MM.1S (cell line): Measurements from ENCODE around the gene GNAQ.

Experiments used
- DNase-seq: peaks from one replicate; pipeline ENCODE4 v3.0.0-alpha.2; 2015
- H2AFZ ChIP-seq: fragments of 300-600 bp; sonication (generic); 2 replicates; pipeline ENCODE4 v1.6.0; 2016; ENCODE audit warnings: antibody characterized with exemption, low read length
- H3F3A ChIP-seq: fragments of 300-600 bp; sonication (generic); 2 replicates; pipeline ENCODE4 v1.6.1; 2016; ENCODE audit warnings: mild to moderate bottlenecking, antibody characterized with exemption, low read length, moderate library complexity, mixed read lengths; ENCODE audit not compliant: insufficient read depth
- H3K27ac ChIP-seq: fragments of 300-600 bp; sonication (generic); 2 replicates; pipeline ENCODE4 v1.5.1; 2016; ENCODE audit warnings: mild to moderate bottlenecking, low read length
- H3K27me3 ChIP-seq: fragments of 300-600 bp; sonication (generic); replicated peaks from 2 replicates; pipeline ENCODE4 v1.6.0; 2016; ENCODE audit warnings: low read length; ENCODE audit not compliant: insufficient read depth
- H3K36me3 ChIP-seq: fragments of 300-600 bp; sonication (generic); replicated peaks from 2 replicates; pipeline ENCODE4 v1.6.1; 2016; ENCODE audit warnings: mild to moderate bottlenecking, low read length, mixed read lengths; ENCODE audit not compliant: insufficient read depth
- H3K4me1 ChIP-seq: fragments of 300-600 bp; sonication (generic); 2 replicates; pipeline ENCODE4 v1.6.1; 2016; ENCODE audit warnings: low read length, mixed read lengths
- H3K4me2 ChIP-seq: fragments of 300-600 bp; sonication (generic); 2 replicates; pipeline ENCODE4 v1.6.0; 2016; ENCODE audit warnings: low read depth, low read length
- H3K4me3 ChIP-seq: fragments of 300-600 bp; sonication (generic); 2 replicates; pipeline ENCODE4 v1.5.1; 2016; ENCODE audit warnings: low read length, mixed read lengths
- H3K79me2 ChIP-seq: fragments of 300-600 bp; sonication (generic); 2 replicates; pipeline ENCODE4 v1.6.1; 2016; ENCODE audit warnings: mixed run types, low read length, mixed read lengths
- H3K9ac ChIP-seq: fragments of 300-600 bp; sonication (generic); 2 replicates; pipeline ENCODE4 v1.6.1; 2016; ENCODE audit warnings: low read length, mixed read lengths
- H3K9me2 ChIP-seq: fragments of 300-600 bp; sonication (generic); replicated peaks from 2 replicates; pipeline ENCODE4 v1.6.1; 2016; ENCODE audit warnings: mild to moderate bottlenecking, low read length, mixed read lengths; ENCODE audit not compliant: insufficient read depth
- H3K9me3 ChIP-seq: fragments of 300-600 bp; sonication (generic); replicated peaks from 2 replicates; pipeline ENCODE4 v1.6.1; 2016; ENCODE audit warnings: mild to moderate bottlenecking, low read length, mixed read lengths; ENCODE audit not compliant: insufficient read depth
- H4K20me1 ChIP-seq: fragments of 300-600 bp; sonication (generic); 2 replicates; pipeline ENCODE4 v1.6.1; 2016; ENCODE audit warnings: mild to moderate bottlenecking, low read length, moderate library complexity, mixed read lengths; ENCODE audit not compliant: insufficient read depth
- EZH2 ChIP-seq: fragments of 300-600 bp; sonication (generic); optimal IDR thresholded peaks from 2 replicates; pipeline ENCODE3; 2017; ENCODE audit warnings: low read depth, mild to moderate bottlenecking, antibody characterized with exemption, low read length, mixed read lengths
- EZH2phosphoT487 ChIP-seq: fragments of 300-600 bp; sonication (generic); IDR thresholded peaks from 2 replicates; pipeline ENCODE4 v1.6.1; 2018; ENCODE audit warnings: antibody characterized with exemption, low read length
- TF ChIP-seq, protein P1 (sequence below): fragments of 300-600 bp; sonication (generic); IDR thresholded peaks from 2 replicates; pipeline ENCODE4 v1.5.1; 2016; ENCODE audit warnings: antibody characterized with exemption, low read length, mixed read lengths

The GNAQ gene

DNA sequence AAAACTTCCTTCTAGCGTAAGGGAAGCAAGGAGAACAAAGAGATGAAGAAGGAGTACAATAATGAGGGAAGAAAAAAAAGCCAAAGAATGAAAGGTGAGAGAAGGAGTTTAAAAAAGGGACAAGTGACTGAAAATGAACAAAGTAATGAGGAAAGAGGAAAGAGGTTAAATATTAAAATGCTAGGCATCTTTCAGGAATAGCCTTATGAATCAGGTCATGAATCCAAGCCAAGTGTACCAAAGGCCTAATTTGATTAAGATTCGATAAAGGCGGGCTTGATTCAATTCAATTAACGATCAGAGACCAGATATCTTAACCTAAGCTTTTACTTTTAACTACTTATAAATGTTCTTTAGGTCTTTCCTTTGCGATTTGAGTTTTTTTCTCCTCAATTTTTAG, 241.7 kb downstream of the GNAQ start:
- Histone ChIP-seq H3F3A (no peaks in the 10 kb centered on the region), H3K9ac (no peak overlapping the region), H3K36me3 (no peaks in the 10 kb centered on the region), H3K4me1 (no peaks in the 10 kb centered on the region), H3K4me3 (no peak overlapping the region), H4K20me1 (no peaks in the 10 kb centered on the region), H3K27ac (no peak overlapping the region), H3K27me3 (no peaks in the 10 kb centered on the region), H3K79me2 (no peaks in the 10 kb centered on the region), H3K9me3 (no peaks in the 10 kb centered on the region), H3K4me2 (no peak overlapping the region), H2AFZ (no peak overlapping the region), H3K9me2 (no peaks in the 10 kb centered on the region)
- TF ChIP-seq, protein P1, sequence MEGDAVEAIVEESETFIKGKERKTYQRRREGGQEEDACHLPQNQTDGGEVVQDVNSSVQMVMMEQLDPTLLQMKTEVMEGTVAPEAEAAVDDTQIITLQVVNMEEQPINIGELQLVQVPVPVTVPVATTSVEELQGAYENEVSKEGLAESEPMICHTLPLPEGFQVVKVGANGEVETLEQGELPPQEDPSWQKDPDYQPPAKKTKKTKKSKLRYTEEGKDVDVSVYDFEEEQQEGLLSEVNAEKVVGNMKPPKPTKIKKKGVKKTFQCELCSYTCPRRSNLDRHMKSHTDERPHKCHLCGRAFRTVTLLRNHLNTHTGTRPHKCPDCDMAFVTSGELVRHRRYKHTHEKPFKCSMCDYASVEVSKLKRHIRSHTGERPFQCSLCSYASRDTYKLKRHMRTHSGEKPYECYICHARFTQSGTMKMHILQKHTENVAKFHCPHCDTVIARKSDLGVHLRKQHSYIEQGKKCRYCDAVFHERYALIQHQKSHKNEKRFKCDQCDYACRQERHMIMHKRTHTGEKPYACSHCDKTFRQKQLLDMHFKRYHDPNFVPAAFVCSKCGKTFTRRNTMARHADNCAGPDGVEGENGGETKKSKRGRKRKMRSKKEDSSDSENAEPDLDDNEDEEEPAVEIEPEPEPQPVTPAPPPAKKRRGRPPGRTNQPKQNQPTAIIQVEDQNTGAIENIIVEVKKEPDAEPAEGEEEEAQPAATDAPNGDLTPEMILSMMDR: no peak
- TF ChIP-seq EZH2phosphoT487 (no peak), EZH2 (no peak)
- no peak for DNase-seq

DNA sequence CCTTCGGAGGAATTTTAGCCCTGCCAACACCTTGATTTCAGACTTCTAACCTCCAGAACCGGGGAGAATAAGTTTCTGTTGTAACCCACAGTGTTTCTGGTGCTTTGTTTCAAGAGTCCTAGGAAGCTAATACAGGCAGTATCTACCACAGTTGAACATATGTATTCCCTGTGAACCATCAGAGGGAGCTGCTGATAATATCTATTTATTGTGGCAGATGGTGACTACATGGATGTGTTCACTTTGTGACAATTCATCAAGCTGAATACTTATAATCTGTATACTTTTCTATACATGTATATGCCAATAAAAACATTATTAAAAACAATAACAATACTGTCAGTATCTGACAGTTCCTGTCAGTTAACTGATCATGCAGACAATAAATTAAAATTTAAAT, 246.3 kb downstream of the GNAQ start:
- Histone ChIP-seq H3K9me3 (no peaks in the 10 kb centered on the region), H3K36me3 (no peaks in the 10 kb centered on the region), H3K79me2 (no peaks in the 10 kb centered on the region), H3K4me3 (no peak overlapping the region), H3K9me2 (no peaks in the 10 kb centered on the region), H2AFZ (no peak overlapping the region), H3F3A (no peaks in the 10 kb centered on the region), H3K4me1 (no peaks in the 10 kb centered on the region), H3K4me2 (no peak overlapping the region), H3K27me3 (no peaks in the 10 kb centered on the region), H4K20me1 (no peaks in the 10 kb centered on the region), H3K9ac (no peak overlapping the region), H3K27ac (no peak overlapping the region)
- no peak for DNase-seq
- TF ChIP-seq EZH2phosphoT487: no peak
- TF ChIP-seq EZH2: no peak
- TF ChIP-seq, protein P1: no peak

DNA sequence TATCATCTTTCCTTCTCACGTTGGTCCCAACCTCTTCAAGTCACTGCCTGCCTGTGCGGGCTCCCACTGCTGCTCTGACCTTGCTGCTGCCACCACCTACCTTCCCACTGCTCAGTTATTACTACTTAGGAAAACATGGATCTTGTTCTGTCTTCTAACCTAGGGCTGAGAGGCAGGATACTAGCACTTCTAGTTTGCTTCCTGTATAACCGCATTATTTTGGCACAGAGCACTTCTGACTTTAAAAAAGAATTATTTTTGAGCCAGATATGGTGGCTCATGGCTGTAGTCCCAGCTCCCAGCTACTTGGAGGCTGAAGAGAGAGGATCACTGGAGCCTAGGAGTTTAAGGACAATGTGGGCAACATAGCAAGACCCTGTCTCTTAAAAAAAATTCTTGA, 248.1 kb downstream of the GNAQ start:
- no peak overlapping the region for H3K27ac ChIP-seq
- no peaks in the 10 kb centered on the region for H3K79me2 ChIP-seq
- H4K20me1 ChIP-seq: no peaks in the 10 kb centered on the region
- H3K9ac ChIP-seq: no peak overlapping the region
- H3K9me2 ChIP-seq: no peaks in the 10 kb centered on the region
- TF ChIP-seq, protein P1: no peak
- TF ChIP-seq EZH2 (no peak), EZH2phosphoT487 (no peak)
- no peaks in the 10 kb centered on the region for H3K36me3 ChIP-seq
- H3K4me2 ChIP-seq: no peak overlapping the region
- no peaks in the 10 kb centered on the region for H3F3A ChIP-seq
- no peaks in the 10 kb centered on the region for H3K9me3 ChIP-seq
- no peak overlapping the region for H2AFZ ChIP-seq
- no peaks in the 10 kb centered on the region for H3K27me3 ChIP-seq
- DNase-seq: no peak
- H3K4me1 ChIP-seq: no peaks in the 10 kb centered on the region
- no peak overlapping the region for H3K4me3 ChIP-seq
